Activated T-cell treated with anti-CD3 and anti-CD28 coated beads for 1 hour (primary cell): ENCODE data around the gene COBL.

Experiments used
- DNase-seq: peaks from one replicate; pipeline ENCODE4 v3.0.0-alpha.2; 2020; ENCODE audit warnings: low read depth

Gene COBL

DNA sequence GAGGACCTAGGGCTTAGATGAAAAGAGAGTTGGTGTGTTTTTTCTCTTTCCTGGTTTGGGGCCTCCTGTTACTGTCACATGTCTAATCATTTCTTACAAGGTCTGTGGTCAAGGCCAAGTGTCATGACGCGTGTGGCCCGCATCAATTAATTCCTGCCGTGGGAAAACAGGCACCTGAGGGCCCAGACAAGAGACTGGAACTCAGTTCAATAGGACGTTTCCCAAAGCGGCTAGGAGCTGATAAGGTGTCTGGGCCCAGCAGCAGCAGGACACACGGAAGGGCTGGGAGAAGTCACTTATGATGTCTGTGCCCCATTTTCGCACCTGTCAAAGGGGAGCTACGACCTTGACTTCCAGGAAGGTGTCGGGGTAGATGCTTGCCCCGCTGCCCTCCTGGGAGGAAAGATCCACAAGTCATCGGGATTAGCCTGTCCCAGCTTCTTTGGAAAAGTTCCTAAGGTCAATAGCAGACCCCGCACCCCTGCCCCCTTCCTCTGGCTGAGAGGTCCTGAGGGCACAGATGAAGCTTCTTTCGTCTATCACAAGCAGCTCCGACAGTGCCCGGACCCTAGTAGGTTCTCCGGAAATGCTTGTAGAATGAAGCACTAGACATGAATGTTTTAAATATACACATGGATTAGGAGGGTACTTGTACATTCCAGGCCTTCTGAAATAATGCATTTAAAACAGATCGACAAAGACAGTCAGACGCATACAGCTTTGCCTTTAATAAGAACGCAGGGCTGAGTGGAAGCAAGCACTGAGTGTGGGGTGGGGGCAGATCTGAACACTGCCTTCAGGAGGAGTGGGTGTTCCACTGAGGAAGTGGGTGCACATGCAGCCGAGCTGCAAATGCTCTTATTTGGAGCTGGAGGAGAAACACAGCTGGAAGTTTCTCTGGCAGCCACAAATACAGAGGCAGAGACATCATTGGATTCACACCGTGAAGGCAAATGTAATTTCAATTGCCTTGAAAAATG, 296.4 kb downstream of the COBL start:
- DNase-seq = no peak

DNA sequence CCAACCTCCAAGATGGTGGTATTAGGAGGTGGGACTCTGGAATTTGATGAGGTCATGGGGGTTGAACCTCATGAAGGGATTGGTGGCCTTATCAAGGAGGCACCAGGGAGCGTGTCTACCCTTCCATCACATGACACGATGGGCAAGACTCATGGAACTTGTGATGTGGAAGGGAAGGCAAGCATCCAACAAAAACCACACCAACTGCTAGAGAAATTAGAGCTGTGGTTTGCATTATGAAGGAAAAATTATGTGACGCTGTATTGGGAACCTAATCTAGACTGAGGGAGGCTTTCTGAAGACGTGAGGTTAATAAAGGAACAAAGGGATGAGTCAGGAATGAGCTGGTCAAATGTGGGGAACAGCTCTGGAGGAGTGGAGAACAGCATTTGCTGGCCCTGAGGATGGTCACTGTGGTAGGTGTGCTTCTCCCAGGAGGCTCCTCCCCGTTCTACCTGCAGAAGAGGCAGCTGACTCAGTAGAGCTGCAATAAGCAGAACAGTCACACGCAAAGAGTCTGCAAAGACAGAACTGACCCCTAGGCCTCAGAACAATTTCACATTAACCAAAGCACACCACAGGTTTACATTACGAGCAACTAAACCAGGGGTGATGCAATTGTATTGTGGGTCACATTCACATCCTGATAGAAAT, 297.3 kb downstream of the COBL start:
- DNase-seq = no peak

- no peak for DNase-seq
Observed at GRCh38 chr7:51017576-51018535, 298.8 kb downstream of the COBL start.

- DNase-seq = no peak
Observed at GRCh38 chr7:51016546-51016945, 300.1 kb downstream of the COBL start.

GRCh38 chr7:51015581-51015980, 301.0 kb downstream of the COBL start:
- no peak for DNase-seq

DNA sequence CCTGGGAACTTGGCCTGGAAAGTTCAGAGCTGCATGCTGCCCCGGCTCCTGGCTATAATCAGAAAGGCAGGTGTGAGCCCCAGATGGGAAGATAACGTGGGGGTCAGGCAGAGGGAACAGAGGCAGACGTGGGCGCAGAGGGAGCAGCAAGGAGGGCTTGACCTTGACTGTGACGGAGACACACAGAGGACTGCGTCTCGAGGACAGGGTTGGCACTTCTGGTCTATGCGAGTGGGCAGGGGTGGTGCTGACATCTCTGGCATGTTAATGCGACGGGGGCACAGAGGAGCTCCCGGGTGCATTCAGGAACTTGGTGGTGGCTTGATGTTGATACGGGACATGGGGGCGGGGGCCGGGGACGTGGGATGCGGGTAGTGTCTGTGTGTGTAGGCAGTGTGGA, 301.8 kb downstream of the COBL start:
- DNase-seq = no peak

DNA sequence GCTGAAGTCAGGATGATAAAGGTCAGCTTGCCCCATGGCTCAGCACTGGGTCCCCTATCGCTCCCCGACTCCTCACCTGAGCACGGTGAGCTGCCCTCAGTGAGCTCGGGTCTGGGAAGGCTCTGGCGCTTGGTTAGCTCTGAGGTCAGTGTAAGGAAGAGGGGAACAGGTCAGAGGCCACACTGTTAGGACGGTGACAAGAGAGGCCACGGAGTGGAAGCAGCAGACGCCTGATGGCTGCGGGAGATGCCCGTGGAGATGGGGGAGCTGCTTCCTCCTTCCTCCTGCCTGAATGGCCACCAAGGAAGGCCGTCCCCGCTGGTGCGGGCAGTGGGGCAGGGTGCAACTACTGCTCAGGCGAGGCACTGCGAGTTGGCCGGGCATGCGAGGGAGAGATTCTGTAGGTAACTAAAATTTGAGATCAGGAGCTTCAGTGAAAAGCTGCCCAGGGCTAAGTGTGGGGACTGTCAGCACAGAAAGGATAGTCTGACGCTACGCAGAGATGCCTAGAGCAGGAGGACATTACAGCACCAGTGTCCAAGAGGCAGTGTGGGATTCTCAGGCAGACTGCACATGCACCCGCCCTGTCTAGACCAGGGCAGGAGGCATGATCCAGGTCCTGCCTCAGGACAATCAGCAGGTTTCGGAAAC, 302.6 kb downstream of the COBL start:
- no peak for DNase-seq

DNA sequence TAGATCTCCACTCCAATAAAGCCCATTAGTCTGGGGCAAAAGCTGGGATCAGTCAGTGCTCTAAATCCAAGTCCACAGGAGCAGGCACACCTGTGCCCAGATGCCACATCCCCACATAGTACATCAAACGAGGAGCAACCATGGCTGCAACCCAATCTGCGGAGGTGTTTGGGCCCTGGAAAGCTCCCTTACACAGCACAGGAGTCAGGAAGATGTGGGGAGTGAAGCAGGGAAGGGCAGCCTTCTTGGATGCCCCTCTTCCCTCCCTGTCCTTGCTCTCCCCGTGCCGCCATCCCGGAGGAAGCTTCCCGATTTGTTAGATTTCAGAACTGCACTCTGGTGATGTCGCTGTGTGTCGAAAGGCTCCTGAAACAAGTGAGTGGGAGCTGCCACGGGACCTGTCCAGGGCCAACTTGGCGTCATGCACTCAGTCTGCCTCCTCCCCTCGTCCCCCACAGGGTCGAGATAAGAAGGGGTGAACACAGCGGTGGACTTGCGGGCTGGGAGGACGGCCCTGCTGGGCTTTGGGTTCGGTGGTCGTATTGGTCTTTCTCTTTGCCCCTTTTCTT, 303.3 kb downstream of the COBL start:
- DNase-seq = no peak

- no peak for DNase-seq
Observed at GRCh38 chr7:51012569-51013217, 303.9 kb downstream of the COBL start.

GRCh38 chr7:51011710-51012350, 304.8 kb downstream of the COBL start:
- no peak for DNase-seq

- no peak for DNase-seq
Observed at GRCh38 chr7:51010534-51010933, 306.1 kb downstream of the COBL start.

GRCh38 chr7:51009716-51010496, 306.7 kb downstream of the COBL start:
- DNase-seq = no peak

DNA sequence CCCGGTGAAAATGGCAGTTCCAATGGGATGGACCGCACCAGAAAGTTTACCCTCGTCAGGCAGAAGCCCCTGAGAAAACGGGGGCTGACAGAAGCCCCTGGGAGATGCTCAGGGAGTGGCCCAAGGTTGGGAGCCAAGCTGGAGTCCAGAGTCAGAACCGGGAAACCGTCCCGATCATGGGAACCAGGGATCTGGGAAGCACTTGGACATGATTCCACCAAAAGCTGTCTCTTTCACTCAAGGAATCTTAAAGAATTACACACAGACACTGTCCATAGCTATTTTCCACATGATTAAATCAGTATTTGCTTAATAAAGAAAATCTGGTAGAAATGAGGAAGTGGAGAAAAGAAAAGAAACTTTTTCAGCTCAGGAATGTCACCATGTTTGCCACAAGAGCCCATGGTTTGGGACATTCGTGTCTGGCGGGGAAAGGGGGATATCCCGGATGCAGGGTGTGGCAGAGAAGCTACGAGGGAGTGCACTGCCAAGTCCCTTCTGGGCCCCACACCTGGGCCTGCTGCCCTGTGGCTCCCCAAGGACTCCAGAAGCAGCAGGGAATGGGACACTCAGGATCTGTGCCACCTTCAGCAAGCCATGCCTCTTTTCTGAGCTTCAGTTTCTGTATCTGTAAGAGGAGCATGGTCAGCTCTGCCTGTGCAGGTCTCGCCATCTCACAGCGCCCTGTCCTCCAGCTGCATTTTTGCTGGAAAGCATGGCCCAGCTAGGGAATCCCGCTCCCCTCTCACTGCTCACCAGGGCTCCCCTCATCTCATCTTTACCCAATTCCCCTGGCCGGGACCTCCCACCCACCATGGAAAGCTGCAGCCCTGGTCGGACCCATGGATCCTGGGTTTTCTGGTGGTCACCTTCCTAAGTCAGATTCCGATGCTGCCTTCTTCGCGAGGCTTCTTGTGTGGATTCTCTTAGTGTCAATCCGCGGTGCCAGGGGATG, 308.8 kb downstream of the COBL start:
- DNase-seq = no peak

- DNase-seq = no peak
Observed at GRCh38 chr7:51006483-51007235, 309.9 kb downstream of the COBL start.

DNA sequence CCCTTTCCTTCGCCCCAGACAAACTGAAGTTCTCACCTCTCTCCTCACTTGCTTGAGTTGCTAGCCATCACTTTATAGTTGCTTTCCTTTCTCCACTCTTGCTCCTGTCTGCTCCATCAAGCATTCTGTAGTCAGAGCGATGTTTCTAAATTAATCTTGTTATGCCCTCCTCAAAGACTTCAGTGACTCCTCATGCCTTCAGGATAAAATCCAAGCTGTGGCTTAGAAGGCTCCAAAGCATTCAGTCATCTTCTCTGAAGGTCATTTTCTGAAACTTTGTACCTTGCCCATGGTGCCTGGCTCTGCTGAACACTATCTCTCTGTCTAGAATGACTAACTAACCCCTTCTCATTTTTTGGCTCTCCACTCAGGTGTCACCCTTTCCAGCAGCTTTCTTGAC, 311.5 kb downstream of the COBL start:
- DNase-seq = no peak

DNA sequence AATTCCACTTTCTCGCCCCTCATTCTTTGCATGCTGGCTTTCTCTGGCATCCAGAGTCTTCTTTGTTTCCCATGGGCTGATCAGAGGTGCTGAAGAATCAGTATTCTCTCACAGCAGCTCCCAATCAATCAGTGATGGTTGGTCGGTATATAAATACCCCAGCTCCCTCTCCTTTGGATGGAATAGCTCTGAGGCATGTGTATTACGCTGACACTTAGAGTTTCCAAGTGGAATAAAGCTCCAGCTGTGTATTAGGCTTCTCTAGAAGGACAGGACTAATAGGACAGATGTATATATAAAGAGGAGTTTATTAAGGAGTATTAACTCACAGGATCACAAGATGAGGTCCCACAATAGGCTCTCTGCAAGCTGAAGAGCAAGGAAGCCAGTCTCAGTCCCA, 315.7 kb downstream of the COBL start:
- no peak for DNase-seq

DNA sequence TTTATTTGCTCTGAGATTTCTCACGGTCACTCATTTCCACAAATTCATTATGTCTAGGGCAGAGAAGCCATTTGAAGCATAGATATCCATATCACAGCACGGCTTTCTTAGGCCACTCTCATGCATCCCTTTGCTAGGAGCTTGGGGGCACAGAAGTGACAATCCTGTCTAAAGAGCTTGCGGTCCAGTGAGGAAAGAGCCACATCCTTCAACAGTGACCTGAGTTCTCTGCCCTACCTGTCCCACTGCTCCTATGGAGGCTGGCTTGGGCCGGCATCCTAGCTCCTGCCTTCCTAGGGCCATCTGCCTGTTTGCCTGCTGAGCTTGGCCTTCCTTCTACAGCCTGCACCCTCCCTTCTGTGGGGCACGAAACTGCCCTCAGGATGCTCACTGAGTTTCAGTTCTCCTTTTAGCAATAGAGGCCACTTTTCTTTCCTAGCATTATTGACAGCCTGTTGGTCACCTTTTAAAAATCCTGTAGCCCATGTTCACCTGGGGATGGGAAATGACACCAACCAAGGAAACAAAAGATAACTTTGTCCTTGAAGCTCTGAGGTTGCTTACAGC, 321.8 kb downstream of the COBL start:
- no peak for DNase-seq
